SK-N-SH (cell line): ENCODE data around the gene DUSP10. TPM values are rescaled to one million over a fixed set of nuclear protein-coding genes. Genes with fewer than 3 reads are reported as not detected.

Experiments
- CTCF ChIA-PET: fragments of 300-600, 350-600 bp; formaldehyde crosslinking; extraction: SDS; loops from one replicate; lab custom pipeline; 2021; lab: Yijun Ruan, JAX
- POLR2A ChIA-PET: fragments of 350-600 bp; sonication (Branson Sonifier 250); formaldehyde crosslinking; extraction: SDS; loops from one replicate; lab custom pipeline; 2020; ENCODE audit warnings: antibody characterized with exemption, inconsistent platforms; lab: Yijun Ruan, JAX
- DNase-seq: peaks from one replicate; pipeline ENCODE4 v3.0.0; 2012
- H2AFZ ChIP-seq: fragments of 200-600 bp; sonication (generic); 2 replicates; pipeline ENCODE4 v1.8.1; 2016; ENCODE audit warnings: antibody characterized with exemption, mild to moderate bottlenecking, low read depth
- H3F3A ChIP-seq: fragments of 200-600 bp; sonication (generic); replicated peaks from 2 replicates; pipeline ENCODE3; 2016; ENCODE audit warnings: antibody characterized with exemption, mild to moderate bottlenecking; ENCODE audit not compliant: insufficient read depth
- H3K27ac ChIP-seq, 2 experiments: fragments of 200-500 bp in 1 of 2; fragments of 200-600 bp in 1 of 2; sonication (Bioruptor generic) in 1 of 2; sonication (generic), shearing (Covaris generic) in 1 of 2; 2 replicates each; pipeline versions ENCODE4 v1.5.1 to v1.6.1; 2014 to 2016; ENCODE audit warnings: low read depth in 2 of 2, inconsistent platforms in 1 of 2, low read length in 1 of 2, mild to moderate bottlenecking in 1 of 2, mixed read lengths in 1 of 2
- H3K27me3 ChIP-seq: fragments of 200-600 bp; sonication (generic), shearing (Covaris generic); 2 replicates; pipeline ENCODE4 v1.6.1; 2016; ENCODE audit warnings: mixed run types; ENCODE audit not compliant: insufficient read depth
- H3K36me3 ChIP-seq, 2 experiments: fragments of 200-500 bp in 1 of 2; fragments of 200-600 bp in 1 of 2; sonication (Bioruptor generic) in 1 of 2; sonication (generic) in 1 of 2; replicated peaks in 1 of 2; 2 replicates each; pipeline versions ENCODE3 to v1.5.1; 2014 to 2016; ENCODE audit warnings: low read length in 1 of 2, mild to moderate bottlenecking in 1 of 2; ENCODE audit not compliant: insufficient read depth in 2 of 2, control insufficient read depth in 1 of 2
- H3K4me1 ChIP-seq, 2 experiments: fragments of 200-500 bp in 1 of 2; fragments of 200-600 bp in 1 of 2; sonication (Bioruptor generic) in 1 of 2; sonication (generic), shearing (Covaris generic) in 1 of 2; 2 replicates each; pipeline versions ENCODE4 v1.5.1 to v1.6.1; 2014 to 2016; ENCODE audit warnings: low read depth in 1 of 2, low read length in 1 of 2, mixed run types in 1 of 2; ENCODE audit not compliant: insufficient read depth in 2 of 2, control insufficient read depth in 1 of 2
- H3K4me2 ChIP-seq: fragments of 200-600 bp; sonication (generic), shearing (Covaris generic); 2 replicates; pipeline ENCODE4 v1.6.1; 2017; ENCODE audit warnings: mixed run types
- H3K4me3 ChIP-seq, 2 experiments: fragments of 200-500 bp in 1 of 2; fragments of 200-600 bp in 1 of 2; sonication (Bioruptor generic) in 1 of 2; sonication (generic), shearing (Covaris generic) in 1 of 2; 2 replicates each; pipeline versions ENCODE4 v1.5.1 to v1.8.1; 2014 to 2016; ENCODE audit warnings: low read depth in 2 of 2, inconsistent platforms in 1 of 2, low read length in 1 of 2, mild to moderate bottlenecking in 1 of 2, mixed read lengths in 1 of 2, moderate library complexity in 1 of 2
- H3K79me2 ChIP-seq: fragments of 200-600 bp; sonication (generic); 2 replicates; pipeline ENCODE4 v1.8.1; 2017; ENCODE audit warnings: mild to moderate bottlenecking; ENCODE audit not compliant: insufficient read depth
- H3K9ac ChIP-seq: fragments of 200-600 bp; sonication (generic); 2 replicates; pipeline ENCODE4 v1.6.1; 2017; ENCODE audit warnings: mixed run types
- H3K9me2 ChIP-seq: fragments of 200-600 bp; sonication (generic); 2 replicates; pipeline ENCODE4 v1.6.1; 2017; ENCODE audit warnings: mixed run types
- H3K9me3 ChIP-seq: fragments of 200-600 bp; sonication (generic); 2 replicates; pipeline ENCODE4 v1.6.1; 2017; ENCODE audit warnings: mixed run types, mild to moderate bottlenecking, moderate library complexity
- H4K20me1 ChIP-seq: fragments of 200-600 bp; sonication (generic); 2 replicates; pipeline ENCODE4 v1.6.1; 2017; ENCODE audit warnings: mild to moderate bottlenecking, mixed run types; ENCODE audit not compliant: insufficient read depth
- CHD2 ChIP-seq: fragments of 150-350 bp; IDR thresholded peaks from 2 replicates; pipeline ENCODE4 v1.6.1; 2018; ENCODE audit warnings: low read length; ENCODE audit not compliant: partially characterized antibody
- GABPA ChIP-seq: IDR thresholded peaks from 2 replicates; pipeline ENCODE4 v1.4.0; 2012; ENCODE audit warnings: low read depth, mild to moderate bottlenecking
- GATA2 ChIP-seq: sonication (generic); formaldehyde crosslinking; IDR thresholded peaks from 2 replicates; pipeline ENCODE4 v1.5.0; 2020; ENCODE audit warnings: mild to moderate bottlenecking, missing genetic modification reagents
- MAX ChIP-seq: IDR thresholded peaks from 2 replicates; pipeline ENCODE4 v1.4.0; 2012; ENCODE audit warnings: low read depth
- MXI1 ChIP-seq: IDR thresholded peaks from 2 replicates; pipeline ENCODE4 v1.6.1; 2012; ENCODE audit warnings: mild to moderate bottlenecking, low read depth, low read length, improper control_type of control experiment
- NFIC ChIP-seq: IDR thresholded peaks from 2 replicates; pipeline ENCODE4 v1.4.0; 2012; ENCODE audit warnings: borderline replicate concordance
- SIN3A ChIP-seq: IDR thresholded peaks from 2 replicates; pipeline ENCODE4 v1.6.1; 2012; ENCODE audit warnings: low read depth, mild to moderate bottlenecking, low read length, moderate library complexity, borderline replicate concordance
- TAF1 ChIP-seq: IDR thresholded peaks from 2 replicates; pipeline ENCODE4 v1.6.1; 2012; ENCODE audit warnings: low read depth, mild to moderate bottlenecking, low read length, moderate library complexity, borderline replicate concordance
- USF1 ChIP-seq: IDR thresholded peaks from 2 replicates; pipeline ENCODE4 v1.4.0; 2012; ENCODE audit warnings: low read depth, borderline replicate concordance
- USF2 ChIP-seq: fragments of 150-350 bp; IDR thresholded peaks from 2 replicates; pipeline ENCODE4 v1.6.1; 2017; ENCODE audit warnings: antibody characterized with exemption, low read length, low read depth, borderline replicate concordance
- WGBS: methylation state at CpG from one replicate; pipeline ENCODE4 v1.1.6; 2017; ENCODE audit warnings: low lambda C conversion rate; 5-methylcytosine and 5-hydroxymethylcytosine counted together
- polyA plus RNA-seq, 3 experiments: library from polyadenylated mRNA; depleted of rRNA; stranded (reverse); fragments of >200 nt; gene quantifications; 2 replicates each; pipeline ENCODE4 v1.2.3, GENCODE V29; 2012
- TF ChIP-seq, protein P1 (sequence below): IDR thresholded peaks from 2 replicates; pipeline ENCODE4 v1.6.1; 2012; ENCODE audit warnings: mild to moderate bottlenecking, low read depth, low read length, moderate library complexity
- TF ChIP-seq, protein P2 (sequence below): fragments of 150-350 bp; IDR thresholded peaks from 2 replicates; pipeline ENCODE4 v1.6.1; 2016; ENCODE audit warnings: mild to moderate bottlenecking, low read depth, low read length

The DUSP10 gene
- polyA plus RNA-seq, 1 of the 3 experiments (the other 2 are of a cell fraction): 6.4 TPM

GRCh38 chr1:221708076-221708571, 33.8 kb downstream of the DUSP10 start (continued):
- TF ChIP-seq GATA2 (CRISPR knock-in tag) (peak; percentile 70), GABPA (no peak), SIN3A (no peak), USF1 (no peak), USF2 (no peak), TAF1 (no peak)
- TF ChIP-seq, protein P1, sequence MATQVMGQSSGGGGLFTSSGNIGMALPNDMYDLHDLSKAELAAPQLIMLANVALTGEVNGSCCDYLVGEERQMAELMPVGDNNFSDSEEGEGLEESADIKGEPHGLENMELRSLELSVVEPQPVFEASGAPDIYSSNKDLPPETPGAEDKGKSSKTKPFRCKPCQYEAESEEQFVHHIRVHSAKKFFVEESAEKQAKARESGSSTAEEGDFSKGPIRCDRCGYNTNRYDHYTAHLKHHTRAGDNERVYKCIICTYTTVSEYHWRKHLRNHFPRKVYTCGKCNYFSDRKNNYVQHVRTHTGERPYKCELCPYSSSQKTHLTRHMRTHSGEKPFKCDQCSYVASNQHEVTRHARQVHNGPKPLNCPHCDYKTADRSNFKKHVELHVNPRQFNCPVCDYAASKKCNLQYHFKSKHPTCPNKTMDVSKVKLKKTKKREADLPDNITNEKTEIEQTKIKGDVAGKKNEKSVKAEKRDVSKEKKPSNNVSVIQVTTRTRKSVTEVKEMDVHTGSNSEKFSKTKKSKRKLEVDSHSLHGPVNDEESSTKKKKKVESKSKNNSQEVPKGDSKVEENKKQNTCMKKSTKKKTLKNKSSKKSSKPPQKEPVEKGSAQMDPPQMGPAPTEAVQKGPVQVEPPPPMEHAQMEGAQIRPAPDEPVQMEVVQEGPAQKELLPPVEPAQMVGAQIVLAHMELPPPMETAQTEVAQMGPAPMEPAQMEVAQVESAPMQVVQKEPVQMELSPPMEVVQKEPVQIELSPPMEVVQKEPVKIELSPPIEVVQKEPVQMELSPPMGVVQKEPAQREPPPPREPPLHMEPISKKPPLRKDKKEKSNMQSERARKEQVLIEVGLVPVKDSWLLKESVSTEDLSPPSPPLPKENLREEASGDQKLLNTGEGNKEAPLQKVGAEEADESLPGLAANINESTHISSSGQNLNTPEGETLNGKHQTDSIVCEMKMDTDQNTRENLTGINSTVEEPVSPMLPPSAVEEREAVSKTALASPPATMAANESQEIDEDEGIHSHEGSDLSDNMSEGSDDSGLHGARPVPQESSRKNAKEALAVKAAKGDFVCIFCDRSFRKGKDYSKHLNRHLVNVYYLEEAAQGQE: no peak

GRCh38 chr1:221706876-221707582, 34.9 kb downstream of the DUSP10 start:
- no peak overlapping the region for H3K9ac ChIP-seq
- 88% methylated on average over 7 of the region's 7 CpGs for WGBS
- H3K79me2 ChIP-seq: no peaks in the 10 kb centered on the region
- ChIA-PET CTCF (interaction anchor here (1.3 to 2.2 kb wide), 2 partner anchors 8 to 11 kb away, joined by 3 to 5 read pairs; no protein-coding TSS in a partner anchor), POLR2A (no interaction called here)
- no peaks in the 10 kb centered on the region for H3K27me3 ChIP-seq
- DNase-seq: no peak
- TF ChIP-seq MAX (no peak), GATA2 (CRISPR knock-in tag) (no peak), CHD2 (no peak), NFIC (no peak), MXI1 (no peak)
- TF ChIP-seq, protein P1: no peak
- TF ChIP-seq, protein P2, sequence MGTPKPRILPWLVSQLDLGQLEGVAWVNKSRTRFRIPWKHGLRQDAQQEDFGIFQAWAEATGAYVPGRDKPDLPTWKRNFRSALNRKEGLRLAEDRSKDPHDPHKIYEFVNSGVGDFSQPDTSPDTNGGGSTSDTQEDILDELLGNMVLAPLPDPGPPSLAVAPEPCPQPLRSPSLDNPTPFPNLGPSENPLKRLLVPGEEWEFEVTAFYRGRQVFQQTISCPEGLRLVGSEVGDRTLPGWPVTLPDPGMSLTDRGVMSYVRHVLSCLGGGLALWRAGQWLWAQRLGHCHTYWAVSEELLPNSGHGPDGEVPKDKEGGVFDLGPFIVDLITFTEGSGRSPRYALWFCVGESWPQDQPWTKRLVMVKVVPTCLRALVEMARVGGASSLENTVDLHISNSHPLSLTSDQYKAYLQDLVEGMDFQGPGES: no peak
- H3K27ac ChIP-seq: no peak overlapping the region; a peak in 1 of 4 replicates
- H3K36me3 ChIP-seq: peaks cover 8 to 29% of the 10 kb centered on the region in 2 experiments
- peaks cover 0 to 11% of the 10 kb centered on the region in 2 experiments; a peak in 2 of 4 replicates for H3K4me1 ChIP-seq
- H3K9me3 ChIP-seq: no peaks in the 10 kb centered on the region
- H3K9me2 ChIP-seq: no peaks in the 10 kb centered on the region
- H3K4me3 ChIP-seq: no peak overlapping the region
- no peak overlapping the region for H2AFZ ChIP-seq
- no peak overlapping the region for H3K4me2 ChIP-seq
- H3F3A ChIP-seq: no peaks in the 10 kb centered on the region
- no peaks in the 10 kb centered on the region for H4K20me1 ChIP-seq
